Renal cortical epithelial cell (primary cell): ENCODE results near the gene SHANK1. TPM values are rescaled to one million over a fixed set of nuclear protein-coding genes. Genes with fewer than 3 reads are reported as not detected.
"Not testable (repeated sequence)": the region's sequence is repeated elsewhere in the genome, so short reads cannot be mapped to it uniquely, and the experiment has no call there.

Source experiments
- DNase-seq: peaks from one replicate; pipeline ENCODE4 v3.0.0-alpha.2; 2011; ENCODE audit warnings: low read depth
- total RNA-seq: library from RNA; depleted of rRNA; stranded (reverse); fragments of >200 nt; gene quantifications from 2 replicates; pipeline ENCODE4 v1.2.3, GENCODE V29; 2014

Gene SHANK1
- 0.17 and 0.65 TPM in 2 replicates for total RNA-seq

DNA sequence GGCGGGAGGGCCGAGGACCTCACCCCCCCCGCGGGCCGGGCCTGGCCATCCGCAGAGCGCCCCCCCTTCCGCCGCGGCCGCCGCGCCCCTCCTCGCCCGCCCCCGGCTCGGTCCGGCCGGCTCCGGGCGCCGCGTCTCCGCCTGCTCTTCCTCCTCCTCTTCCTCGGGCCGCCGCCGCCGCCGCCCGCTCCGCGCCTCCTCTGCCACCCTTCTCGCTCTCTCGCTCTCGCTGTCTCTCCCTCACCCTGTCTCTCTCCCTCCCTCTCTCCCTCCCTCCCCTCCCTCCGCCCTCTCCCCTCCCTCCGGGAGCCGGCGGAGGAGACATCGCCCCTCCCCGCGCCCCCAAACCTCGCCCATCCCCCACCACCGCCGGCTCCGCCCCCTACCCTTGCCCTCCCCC, at the start of gene SHANK1:
Gene SHANK1, minus strand, starts transcription at position 237 of the 400 bp plus-strand sequence. CDS start 2,883 bp downstream, outside the sequence.
- DNase-seq: no peak

DNA sequence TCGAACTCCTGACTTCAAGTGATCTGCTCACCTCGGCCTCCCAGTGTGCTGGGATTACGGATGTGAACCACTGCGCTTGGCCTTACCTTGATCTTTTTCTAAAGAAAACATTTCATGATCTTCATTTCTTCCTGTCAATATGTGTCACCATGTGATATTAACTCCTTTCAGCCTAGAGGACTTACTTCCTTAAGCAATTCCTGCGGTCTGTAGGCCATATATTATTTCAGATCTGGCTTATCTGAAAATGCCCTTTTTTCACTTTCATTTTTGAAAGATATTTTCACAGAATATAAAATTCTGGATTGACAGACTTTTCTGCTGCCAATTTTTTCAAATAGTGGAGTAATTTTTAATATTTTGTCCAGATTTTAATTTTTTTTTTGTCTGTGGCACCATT, 48.7 kb upstream of the SHANK1 start:
- no peak for DNase-seq

DNA sequence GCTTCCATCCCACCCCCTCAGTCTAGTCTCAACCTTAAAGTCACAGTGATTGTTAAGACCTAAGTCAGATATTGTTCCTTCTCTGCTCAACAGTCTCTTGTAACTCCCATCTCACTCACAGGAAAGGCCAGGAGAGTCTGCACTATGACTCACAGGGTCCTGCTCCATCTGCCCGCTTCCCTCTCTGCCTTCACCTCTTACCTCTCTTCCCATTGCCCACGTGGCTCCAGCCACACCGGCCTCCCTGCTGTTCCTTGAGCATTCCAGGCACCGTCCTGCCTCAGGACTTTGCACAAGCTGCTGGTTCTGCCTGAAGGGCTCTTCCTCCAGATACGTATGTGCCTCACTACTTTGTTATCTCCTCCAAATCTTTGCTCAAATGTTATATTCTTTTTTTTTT, 47.7 kb upstream of the SHANK1 start:
- DNase-seq: not testable (repeated sequence)

DNA sequence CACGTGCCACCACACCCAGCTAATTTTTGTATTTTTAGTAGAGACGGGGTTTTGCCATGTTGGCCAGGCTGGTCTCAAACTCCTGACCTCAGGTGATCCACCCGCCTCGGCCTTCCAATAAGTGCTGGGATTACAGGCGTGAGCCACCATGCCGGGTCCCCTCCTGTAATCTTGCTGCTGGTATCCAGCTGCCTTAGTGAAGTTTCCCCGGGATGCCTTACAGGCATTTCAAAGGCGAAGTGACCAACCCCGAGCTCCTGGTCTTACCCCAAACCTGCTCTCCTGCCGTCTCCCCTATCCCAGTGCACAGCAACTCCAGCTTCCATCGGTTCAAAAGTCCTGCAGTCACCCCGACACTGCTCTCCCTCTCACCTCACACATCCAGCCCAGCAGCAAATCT, 47.1 kb upstream of the SHANK1 start:
- DNase-seq: not testable (repeated sequence)

DNA sequence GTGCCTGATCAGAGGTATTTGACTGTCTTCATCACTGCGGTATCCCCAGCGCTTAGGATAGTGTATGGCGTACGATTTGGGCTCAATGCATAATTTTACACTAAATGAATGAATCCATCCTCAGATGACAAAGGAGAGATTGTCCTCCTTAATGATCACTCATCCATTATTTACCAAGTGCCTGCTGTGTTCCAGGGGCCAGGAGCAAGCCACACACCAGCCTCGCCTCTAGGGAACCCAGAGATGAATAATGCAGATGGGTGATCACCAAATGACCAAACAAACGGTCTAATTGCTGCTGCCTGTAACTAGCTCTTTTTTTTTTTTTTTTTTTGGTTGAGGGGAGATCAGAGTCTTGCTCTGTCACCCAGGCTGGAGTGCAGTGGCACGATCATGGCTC, 44.8 kb upstream of the SHANK1 start:
- no peak for DNase-seq

DNA sequence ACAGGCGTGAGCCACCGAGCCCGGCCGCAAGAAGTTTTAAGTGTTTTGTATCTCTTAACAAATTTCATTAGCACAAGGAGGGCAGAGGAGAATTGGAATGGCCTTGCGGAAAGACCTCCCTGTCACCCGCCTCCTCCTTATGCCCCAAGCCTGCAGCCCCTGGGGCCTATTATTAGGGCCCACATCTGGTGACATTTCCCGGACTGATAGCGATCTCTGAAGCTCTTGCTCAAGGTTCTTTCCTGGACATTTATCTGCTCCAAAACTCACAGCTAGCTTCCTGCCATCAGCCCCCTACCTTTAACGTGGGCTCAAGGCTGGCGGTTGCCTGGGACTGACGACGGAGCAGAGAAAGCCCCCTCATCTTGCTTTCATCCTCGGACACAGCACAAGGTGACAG, 43.9 kb upstream of the SHANK1 start:
- DNase-seq: not testable (repeated sequence)

DNA sequence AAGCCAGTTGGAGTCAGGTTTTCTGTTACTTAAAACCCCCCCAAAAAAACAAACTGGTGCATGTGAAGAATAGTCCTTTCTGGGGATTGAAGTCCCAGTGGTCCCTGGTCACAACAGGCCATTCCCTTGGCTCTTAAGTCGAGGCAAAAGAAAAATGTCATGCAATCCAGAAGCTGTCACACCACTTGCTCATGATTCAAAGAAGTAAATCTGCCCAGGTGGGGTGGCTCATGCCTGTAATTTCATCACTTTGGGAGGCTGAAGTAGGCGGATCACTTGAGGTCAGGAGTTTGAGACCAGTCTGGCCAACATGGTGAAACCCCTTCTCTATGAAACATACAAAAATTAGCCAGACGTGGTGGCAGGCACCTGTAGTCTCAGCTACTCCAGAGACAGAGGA, 41.9 kb upstream of the SHANK1 start:
- DNase-seq: not testable (repeated sequence)

DNA sequence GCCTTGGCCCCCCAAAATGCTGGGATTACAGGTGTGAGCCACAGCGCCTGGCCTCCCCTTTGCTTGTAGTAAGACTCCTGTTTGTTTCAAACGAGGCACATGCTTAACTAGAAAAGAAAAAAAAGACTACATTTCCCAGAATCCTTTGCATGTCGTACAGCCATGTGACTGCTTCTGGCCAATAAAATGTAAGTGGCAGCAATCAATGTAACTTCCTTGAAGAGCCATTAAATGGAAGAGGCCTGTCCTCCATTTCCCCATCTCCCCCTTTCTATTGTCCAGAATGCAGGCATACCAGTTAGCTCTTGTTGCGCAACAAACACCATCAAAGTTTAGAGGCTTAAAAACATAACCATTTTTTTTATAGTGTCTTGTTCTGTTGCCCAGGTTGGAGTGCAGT, 40.3 kb upstream of the SHANK1 start:
- peak; percentile 13 for DNase-seq

DNA sequence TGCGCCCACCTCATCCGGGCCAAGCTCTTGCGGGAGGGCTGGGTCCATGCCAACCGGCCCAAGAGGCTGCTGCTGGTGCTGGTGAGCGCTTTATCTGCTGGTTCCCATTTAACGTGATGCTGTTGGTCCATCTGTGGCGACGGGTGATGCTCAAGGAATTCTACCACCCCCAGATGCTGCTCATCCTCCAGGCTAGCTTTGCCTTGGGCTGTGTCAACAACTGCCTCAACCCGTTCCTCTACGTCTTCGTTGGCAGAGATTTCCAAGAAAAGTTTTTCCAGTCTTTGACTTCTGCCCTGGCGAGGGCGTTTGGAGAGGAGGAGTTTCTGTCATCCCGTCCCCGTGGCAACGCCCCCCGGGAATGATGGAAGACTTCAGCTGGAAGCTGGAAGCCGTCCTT, 39.5 kb upstream of the SHANK1 start:
- DNase-seq: not testable (repeated sequence)

DNA sequence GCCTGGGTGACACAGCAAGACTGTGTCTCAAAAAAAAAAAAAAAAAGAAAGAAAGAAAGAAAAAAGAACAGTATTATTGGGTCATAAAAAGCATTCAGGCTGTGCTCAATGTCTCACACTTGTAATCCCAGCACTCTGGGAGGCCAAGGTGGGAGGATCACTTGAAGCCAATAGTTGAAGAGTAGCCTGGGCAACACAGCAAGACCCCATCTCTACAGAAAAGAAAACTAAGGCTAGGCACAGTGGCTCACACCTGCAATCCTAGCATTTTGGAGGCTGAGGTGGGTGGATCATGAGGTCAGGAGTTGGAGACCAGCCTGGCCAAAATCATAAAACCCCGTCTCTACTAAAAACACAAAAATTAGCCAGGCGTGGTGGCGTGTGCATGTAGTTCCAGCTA, 38.0 kb upstream of the SHANK1 start:
- DNase-seq: not testable (repeated sequence)

DNA sequence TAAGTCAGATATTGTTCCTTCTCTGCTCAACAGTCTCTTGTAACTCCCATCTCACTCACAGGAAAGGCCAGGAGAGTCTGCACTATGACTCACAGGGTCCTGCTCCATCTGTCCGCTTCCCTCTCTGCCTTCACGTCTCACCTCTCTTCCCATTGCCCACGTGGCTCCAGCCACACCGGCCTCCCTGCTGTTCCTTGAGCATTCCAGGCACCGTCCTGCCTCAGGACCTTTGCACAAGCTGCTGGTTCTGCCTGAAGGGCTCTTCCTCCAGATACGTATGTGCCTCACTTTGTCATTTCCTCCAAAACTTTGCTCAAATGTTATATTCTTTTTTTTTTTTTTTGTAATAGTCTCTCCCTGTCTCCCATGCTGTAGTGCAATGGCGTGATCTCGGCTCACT, 36.6 kb upstream of the SHANK1 start:
- DNase-seq: not testable (repeated sequence)

DNA sequence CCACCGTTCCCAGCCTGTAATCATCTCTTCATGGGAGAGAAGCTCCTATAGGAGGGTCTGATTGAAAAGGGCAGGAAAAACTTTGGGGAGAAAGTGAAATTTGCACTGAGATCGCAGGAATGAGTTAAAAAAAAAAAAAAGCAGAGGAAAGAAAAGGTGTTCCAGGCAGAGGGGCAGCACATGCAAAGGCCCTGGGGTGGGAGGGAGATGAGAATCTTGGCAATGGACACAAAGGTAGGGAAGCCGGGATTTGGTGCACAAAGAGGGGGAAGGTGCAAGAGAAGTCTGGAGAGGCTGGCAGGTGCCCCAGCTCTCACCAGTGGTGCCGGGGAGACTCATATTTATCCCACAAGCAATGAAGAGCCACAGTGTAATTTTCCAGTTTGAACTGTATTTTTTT, 34.3 kb upstream of the SHANK1 start:
- no peak for DNase-seq

DNA sequence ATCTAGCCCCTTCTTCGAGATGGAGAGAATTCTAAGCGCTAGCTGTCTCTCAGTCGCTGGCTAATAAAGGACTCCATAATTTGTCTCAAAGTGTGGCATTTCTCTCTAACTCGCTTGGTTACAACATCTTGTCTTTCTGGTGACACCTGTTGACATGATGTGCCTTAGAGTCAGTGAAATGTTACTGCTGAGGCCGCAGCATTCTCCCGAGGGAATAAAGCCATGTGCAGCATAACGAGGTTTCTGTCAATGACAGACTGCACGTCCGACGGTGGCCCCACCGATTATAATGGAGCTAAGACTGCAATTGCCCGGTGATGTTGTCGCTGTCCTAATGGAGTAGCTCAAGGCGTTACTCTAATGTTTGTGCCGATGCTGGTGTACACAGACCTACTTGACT, 30.4 kb upstream of the SHANK1 start:
- DNase-seq: no peak

DNA sequence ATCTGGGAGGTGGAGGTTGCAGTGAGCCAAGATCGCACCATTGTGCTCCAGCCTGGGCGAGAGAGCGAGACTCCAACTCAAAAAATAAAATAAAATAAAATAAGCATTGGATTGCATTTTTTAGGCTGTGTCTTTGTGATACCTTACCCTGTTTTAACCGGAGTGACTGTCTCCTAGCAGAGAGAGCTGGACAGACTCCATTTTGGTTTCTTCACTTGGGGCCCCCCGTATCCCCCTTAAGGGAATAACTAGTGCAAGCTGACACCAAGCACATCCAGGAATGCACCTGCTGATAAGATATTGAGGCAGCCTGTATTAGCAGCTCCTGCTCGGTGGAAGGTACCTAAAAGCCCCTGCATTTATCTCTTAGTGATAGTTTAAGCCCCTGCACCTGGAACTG, 29.9 kb upstream of the SHANK1 start:
- DNase-seq: no peak

DNA sequence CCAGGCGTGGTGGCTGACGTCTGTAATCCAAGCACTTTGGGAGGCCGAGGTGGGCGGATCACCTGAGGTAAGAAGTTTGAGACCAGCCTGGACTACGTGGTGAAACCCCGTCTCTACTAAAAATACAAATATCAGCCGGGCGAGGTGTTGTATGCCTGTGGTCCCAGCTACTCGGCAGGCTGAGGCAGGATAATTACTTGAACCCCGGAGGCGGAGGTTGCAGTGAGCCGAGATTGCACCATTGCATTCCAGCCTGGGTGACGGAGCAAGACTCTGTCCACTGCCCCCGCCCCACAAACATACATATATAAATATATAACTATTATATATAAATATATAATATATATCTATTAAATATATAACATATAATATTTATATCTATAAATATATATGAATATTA, 27.5 kb upstream of the SHANK1 start:
- not testable (repeated sequence) for DNase-seq

DNA sequence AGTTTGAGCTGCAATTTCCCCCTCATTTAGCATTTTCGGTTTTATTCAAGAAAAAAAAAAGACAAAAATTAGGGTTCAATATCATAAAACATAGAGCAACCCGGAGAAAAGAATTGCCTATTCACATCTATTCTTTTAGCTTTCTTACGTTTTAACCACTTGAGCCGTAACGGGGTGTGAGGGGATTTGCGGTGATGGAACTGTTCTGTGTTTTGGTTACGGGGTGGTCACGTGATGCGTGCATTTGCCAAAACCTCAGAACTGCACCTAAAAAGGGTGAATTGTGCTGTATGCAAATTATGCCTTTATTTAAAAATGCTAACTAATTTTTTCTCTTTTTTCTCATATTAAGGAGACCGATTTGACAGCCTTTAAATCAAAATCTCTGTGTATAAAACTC, 25.6 kb upstream of the SHANK1 start:
- no peak for DNase-seq

DNA sequence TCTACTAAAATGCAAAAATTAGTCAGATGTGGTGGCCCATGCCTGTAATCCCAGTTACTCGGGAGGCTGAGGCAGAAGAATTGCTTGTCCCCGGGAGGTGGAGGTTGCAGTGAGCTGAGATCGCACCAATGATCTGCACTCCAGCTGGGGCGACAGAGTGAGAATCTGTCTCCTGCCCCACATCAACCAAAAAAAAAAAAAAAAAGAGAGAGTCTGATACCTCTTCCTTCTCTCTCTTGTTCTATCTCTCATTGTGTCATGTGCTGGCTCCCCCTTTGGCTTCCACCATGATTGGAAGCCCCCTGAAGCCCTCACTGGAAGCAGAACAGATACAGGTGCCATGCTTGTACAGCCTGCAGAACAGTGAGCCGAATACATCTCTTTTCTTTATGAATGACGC, 23.9 kb upstream of the SHANK1 start:
- DNase-seq: no peak

DNA sequence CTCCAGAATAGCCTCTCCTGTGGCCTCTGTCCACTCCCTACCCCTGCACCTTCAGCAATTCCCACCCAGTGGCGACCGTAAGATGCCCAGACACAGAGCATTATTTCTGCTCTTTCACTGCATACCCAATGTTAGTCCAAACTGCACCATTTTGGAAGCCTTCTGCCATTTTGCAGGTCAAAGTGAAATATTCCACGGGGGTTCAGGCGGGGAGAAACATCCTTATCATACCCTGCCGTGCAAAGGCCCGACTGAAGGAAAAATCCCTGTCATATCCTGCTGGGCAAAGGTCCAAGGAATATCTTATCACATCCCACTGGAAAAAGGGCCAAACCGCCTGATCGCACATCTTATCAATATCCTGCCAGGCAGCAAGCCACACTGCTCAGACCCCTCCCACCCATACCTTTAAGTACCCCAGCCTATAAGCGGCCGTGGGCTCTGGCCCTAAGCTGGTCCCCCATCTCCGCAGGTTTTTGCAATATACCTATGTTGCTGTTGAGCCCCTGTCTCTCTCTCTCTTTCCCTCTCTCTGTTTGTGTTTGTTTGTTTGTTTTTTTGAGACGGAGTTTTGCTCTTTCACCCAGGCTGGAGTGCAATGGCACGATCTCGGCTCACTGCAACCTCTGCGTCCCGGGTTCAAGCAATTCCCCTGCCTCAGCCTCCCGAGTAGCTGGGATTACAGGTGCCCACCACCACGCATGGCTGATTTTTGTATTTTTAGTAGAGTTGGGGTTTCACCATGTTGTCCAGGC, 21.8 kb upstream of the SHANK1 start:
- no peak for DNase-seq

DNA sequence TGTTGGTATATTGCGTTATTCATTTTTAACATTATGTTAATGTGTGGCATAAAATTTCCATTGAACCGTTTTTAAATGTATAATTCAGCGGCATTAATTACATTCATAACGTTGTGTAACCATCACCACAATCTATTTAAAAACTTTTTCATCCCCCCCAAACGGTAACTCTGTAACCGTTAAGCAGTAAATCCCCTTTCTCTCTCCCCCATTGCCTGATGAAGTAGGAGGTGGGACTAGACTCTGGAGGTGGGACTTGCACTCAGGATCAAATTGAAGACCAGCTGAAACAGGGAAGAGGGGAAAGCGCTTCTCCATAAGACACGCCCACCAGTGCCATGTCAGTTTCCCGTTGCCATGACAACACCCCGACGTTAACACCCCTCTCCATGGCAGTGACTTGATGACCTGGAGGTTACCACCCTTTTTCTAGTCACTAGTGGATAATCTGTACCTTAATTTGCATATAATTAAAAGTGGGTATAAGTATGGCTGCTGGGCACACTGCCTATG, 20.4 kb upstream of the SHANK1 start:
- DNase-seq: no peak

DNA sequence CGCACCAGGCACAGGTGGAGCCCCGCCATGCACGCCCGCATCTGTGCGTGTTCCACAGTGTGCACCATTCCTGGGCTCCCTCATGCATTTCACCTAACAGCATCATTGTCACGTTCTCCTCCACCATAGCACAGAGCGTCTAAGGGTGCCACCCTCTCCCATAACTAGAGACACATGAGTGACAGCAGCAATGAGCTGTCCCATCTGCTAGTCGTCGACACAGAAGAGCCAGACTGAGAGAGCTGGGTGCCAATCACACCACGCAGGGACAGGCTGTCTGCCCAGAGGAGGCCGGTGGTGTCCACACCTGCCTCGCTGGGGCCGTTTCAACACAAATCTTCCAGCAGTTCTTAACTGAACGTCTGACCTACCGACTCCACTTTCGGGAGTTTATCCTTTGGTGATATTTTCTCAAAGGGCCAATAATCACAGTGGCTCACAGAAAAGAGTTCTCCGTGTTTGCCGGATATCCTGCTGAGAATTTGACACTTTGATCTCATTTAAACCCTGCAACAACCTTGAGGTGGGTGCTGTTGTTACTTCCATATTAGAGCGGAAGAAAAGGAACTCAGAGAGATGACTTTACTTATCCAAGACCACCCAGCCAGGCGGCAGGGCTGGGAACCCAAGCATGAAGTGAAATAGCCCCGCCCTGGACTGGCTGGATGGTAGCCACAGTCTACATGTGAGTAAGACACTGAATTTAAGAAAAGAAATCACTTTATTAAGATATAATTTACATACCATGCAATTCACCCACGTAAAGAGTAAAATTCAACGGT, 19.7 kb upstream of the SHANK1 start:
- no peak for DNase-seq

DNA sequence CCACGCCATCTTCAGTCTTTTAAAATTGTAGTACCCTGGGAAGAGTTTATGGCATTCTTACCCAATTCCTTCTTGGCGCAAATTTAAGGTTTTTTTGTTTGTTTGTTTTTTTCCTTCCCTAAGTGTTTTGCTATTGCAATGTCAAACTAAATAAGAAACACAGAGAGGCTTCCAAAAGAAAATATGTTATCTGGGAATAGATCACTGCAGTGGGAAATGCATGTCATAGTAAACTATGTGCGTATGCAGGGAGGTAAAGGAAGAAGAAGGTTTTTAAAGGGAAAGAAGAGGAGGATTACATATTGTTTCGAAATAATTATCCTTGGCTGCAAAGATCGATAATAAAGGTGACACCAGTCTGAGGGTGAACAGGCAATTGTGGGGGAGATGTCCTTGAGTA, 16.7 kb upstream of the SHANK1 start:
- no peak for DNase-seq

DNA sequence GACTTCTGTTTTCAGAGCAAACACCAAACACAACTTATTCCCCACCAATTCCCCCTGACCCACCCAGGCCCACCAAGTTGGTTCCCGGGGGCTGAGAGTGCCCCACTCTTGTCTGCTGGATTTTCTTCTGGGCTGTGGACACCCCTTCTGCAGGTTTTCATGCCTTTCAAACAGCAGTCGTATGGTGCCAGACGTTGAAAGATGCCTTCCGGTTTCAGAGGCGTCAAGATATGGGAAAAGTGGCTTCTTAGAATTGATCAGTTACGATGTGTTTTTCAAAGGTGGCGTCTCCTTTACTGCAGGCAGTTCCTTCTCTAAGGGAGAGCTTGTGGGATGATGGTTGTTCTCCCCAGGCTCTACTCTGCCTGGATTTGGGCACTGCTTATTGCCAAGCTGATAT, 16.3 kb upstream of the SHANK1 start:
- DNase-seq: no peak

DNA sequence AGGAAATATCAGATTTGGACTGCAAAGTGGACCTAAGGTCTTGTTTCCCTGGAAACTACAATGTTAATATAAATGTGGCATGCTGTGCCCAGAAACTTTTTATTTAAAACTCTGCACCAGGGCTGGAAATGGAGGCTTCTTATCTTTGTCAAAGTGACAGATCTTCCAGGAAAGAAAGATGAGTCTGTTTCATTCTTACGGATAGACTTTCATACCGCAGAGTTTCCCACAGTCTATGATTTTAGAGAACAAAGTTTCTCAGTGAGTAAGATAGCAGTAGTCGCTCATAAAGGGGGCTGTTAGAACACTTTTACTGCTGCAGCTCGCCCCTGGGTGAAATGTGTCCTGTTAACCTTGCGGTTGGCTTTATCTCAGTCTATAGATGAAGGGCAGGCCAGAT, 10.3 kb upstream of the SHANK1 start:
- DNase-seq: no peak
